IMR-90 (cell line): Measurements from ENCODE around the gene UTP14C. TPM values are rescaled to one million over a fixed set of nuclear protein-coding genes. Genes with fewer than 3 reads are reported as not detected.

Experiments used
- ATAC-seq: fragments of 200-7000 bp; cut with Tn5 transposase; 2 replicates; pipeline ENCODE4 v1.9.1; 2020; ENCODE audit warnings: low read depth, mild to moderate bottlenecking, moderate library complexity
- BruUV-seq: library from RNA; stranded (reverse); fragments of 400-500 nt; replicated peaks from 2 replicates; lab custom pipeline; 2021; lab: Mats Ljungman, UMichigan
- CTCF ChIA-PET: fragments of 300-600 bp; formaldehyde crosslinking; extraction: SDS; loops from one replicate; lab custom pipeline; 2021; ENCODE audit warnings: antibody characterized with exemption; lab: Yijun Ruan, JAX
- POLR2A ChIA-PET: fragments of 300-600 bp; sonication (Branson Sonifier 250); formaldehyde crosslinking; loops from one replicate; lab custom pipeline; 2022; ENCODE audit warnings: antibody characterized with exemption; ENCODE audit not compliant: unreplicated experiment; lab: Charles Lee
- DNase-seq: peaks from one replicate; pipeline ENCODE4 v3.0.0; 2013
- H2AFZ ChIP-seq: replicated peaks from 2 replicates; pipeline ENCODE3; 2013; ENCODE audit warnings: low read length, mild to moderate bottlenecking; ENCODE audit not compliant: poor library complexity
- H2AK5ac ChIP-seq: 2 replicates; pipeline ENCODE4 v1.6.1; 2013; ENCODE audit warnings: low read depth, low read length, inconsistent platforms
- H2AK9ac ChIP-seq: replicated peaks from 2 replicates; pipeline ENCODE3; 2013; ENCODE audit warnings: mild to moderate bottlenecking, low read depth, low read length, moderate library complexity; ENCODE audit not compliant: poor library complexity
- H2BK120ac ChIP-seq: 2 replicates; pipeline ENCODE4 v1.6.1; 2013; ENCODE audit warnings: low read depth, low read length, inconsistent platforms
- H2BK15ac ChIP-seq: 3 replicates; pipeline ENCODE4 v1.6.1; 2013; ENCODE audit warnings: low read depth, low read length, inconsistent platforms
- H2BK20ac ChIP-seq: 2 replicates; pipeline ENCODE4 v1.6.1; 2013; ENCODE audit warnings: low read depth, mild to moderate bottlenecking, inconsistent platforms, low read length, moderate library complexity
- H2BK5ac ChIP-seq: 2 replicates; pipeline ENCODE4 v1.6.1; 2013; ENCODE audit warnings: mild to moderate bottlenecking, low read depth, low read length, inconsistent platforms; ENCODE audit not compliant: poor library complexity, severe bottlenecking
- H3K14ac ChIP-seq: replicated peaks from 2 replicates; pipeline ENCODE4 v1.6.1; 2013; ENCODE audit warnings: low read depth, low read length, inconsistent platforms
- H3K18ac ChIP-seq: 2 replicates; pipeline ENCODE4 v1.6.1; 2013; ENCODE audit warnings: low read depth, low read length, control low read depth
- H3K23ac ChIP-seq: 2 replicates; pipeline ENCODE4 v1.6.1; 2013; ENCODE audit warnings: low read depth, low read length, inconsistent platforms
- H3K27ac ChIP-seq: 2 replicates; pipeline ENCODE4 v1.5.1; 2013; ENCODE audit warnings: mild to moderate bottlenecking, control low read depth, low read length; ENCODE audit not compliant: insufficient read depth
- H3K27me3 ChIP-seq: 2 replicates; pipeline ENCODE4 v1.6.1; 2013; ENCODE audit warnings: low read length; ENCODE audit not compliant: control insufficient read depth, insufficient read depth
- H3K36me3 ChIP-seq: 2 replicates; pipeline ENCODE4 v1.6.1; 2013; ENCODE audit warnings: low read length, mixed read lengths; ENCODE audit not compliant: control insufficient read depth, insufficient read depth
- H3K4ac ChIP-seq: 2 replicates; pipeline ENCODE4 v1.6.1; 2013; ENCODE audit warnings: low read depth, low read length, inconsistent platforms
- H3K4me1 ChIP-seq: 2 replicates; pipeline ENCODE4 v1.6.1; 2013; ENCODE audit warnings: low read length, mixed read lengths; ENCODE audit not compliant: control insufficient read depth, insufficient read depth
- H3K4me2 ChIP-seq: 2 replicates; pipeline ENCODE4 v1.6.1; 2013; ENCODE audit warnings: low read depth, mild to moderate bottlenecking, control low read depth, low read length, moderate library complexity
- H3K4me3 ChIP-seq: 2 replicates; pipeline ENCODE4 v1.5.1; 2013; ENCODE audit warnings: low read depth, mild to moderate bottlenecking, control low read depth, low read length, moderate library complexity; ENCODE audit not compliant: insufficient read depth
- H3K56ac ChIP-seq: 2 replicates; pipeline ENCODE4 v1.6.1; 2013; ENCODE audit warnings: low read length, inconsistent platforms; ENCODE audit not compliant: insufficient read depth; ENCODE audit errors: extremely low read depth
- H3K79me1 ChIP-seq, 2 experiments: 2 replicates each; pipeline ENCODE4 v1.6.1; 2013; ENCODE audit warnings: low read length in 2 of 2, inconsistent platforms in 1 of 2, low read depth in 1 of 2
- H3K9ac ChIP-seq: 2 replicates; pipeline ENCODE4 v1.6.1; 2013; ENCODE audit warnings: low read depth, low read length, control low read depth
- H3K9me1 ChIP-seq: 2 replicates; pipeline ENCODE4 v1.6.1; 2013; ENCODE audit warnings: low read length, inconsistent platforms; ENCODE audit not compliant: insufficient read depth
- H3K9me3 ChIP-seq: 2 replicates; pipeline ENCODE4 v1.6.1; 2013; ENCODE audit warnings: low read length; ENCODE audit not compliant: control insufficient read depth, insufficient read depth
- H4K20me1 ChIP-seq: 2 replicates; pipeline ENCODE4 v1.6.1; 2013; ENCODE audit warnings: low read length, inconsistent platforms; ENCODE audit not compliant: insufficient read depth
- H4K5ac ChIP-seq: 2 replicates; pipeline ENCODE4 v1.6.1; 2013; ENCODE audit warnings: mild to moderate bottlenecking, low read depth, low read length, control low read depth
- H4K8ac ChIP-seq, 2 experiments: 2 replicates each; pipeline ENCODE4 v1.6.1; 2013; ENCODE audit warnings: low read depth in 2 of 2, low read length in 2 of 2, control low read depth in 1 of 2, inconsistent platforms in 1 of 2
- H4K91ac ChIP-seq: 2 replicates; pipeline ENCODE4 v1.6.1; 2013; ENCODE audit warnings: low read depth, low read length, inconsistent platforms; ENCODE audit not compliant: insufficient read depth
- BHLHE40 ChIP-seq: fragments of 150-350 bp; IDR thresholded peaks from 2 replicates; pipeline ENCODE4 v1.6.1; 2016; ENCODE audit warnings: mild to moderate bottlenecking, low read depth, low read length
- CEBPB ChIP-seq: IDR thresholded peaks from 2 replicates; pipeline ENCODE4 v1.6.1; 2012; ENCODE audit warnings: low read depth, low read length, improper control_type of control experiment
- CHD1 ChIP-seq: IDR thresholded peaks from 2 replicates; pipeline ENCODE4 v1.6.1; 2012; ENCODE audit warnings: low read depth, low read length, improper control_type of control experiment
- FOS ChIP-seq: fragments of 150-350 bp; IDR thresholded peaks from 2 replicates; pipeline ENCODE4 v1.6.1; 2016; ENCODE audit warnings: low read depth, low read length
- MAFK ChIP-seq: IDR thresholded peaks from 2 replicates; pipeline ENCODE4 v1.6.1; 2012; ENCODE audit warnings: low read depth, low read length, improper control_type of control experiment
- MAZ ChIP-seq: IDR thresholded peaks from 2 replicates; pipeline ENCODE4 v1.6.1; 2012; ENCODE audit warnings: low read depth, mild to moderate bottlenecking, low read length, improper control_type of control experiment, moderate library complexity, borderline replicate concordance
- MXI1 ChIP-seq: IDR thresholded peaks from 2 replicates; pipeline ENCODE4 v1.6.1; 2012; ENCODE audit warnings: low read depth, mild to moderate bottlenecking, low read length, moderate library complexity, borderline replicate concordance
- NFE2L2 ChIP-seq: fragments of 150-350 bp; IDR thresholded peaks from 2 replicates; pipeline ENCODE4 v1.6.1; 2016; ENCODE audit warnings: low read depth, mild to moderate bottlenecking, low read length
- POLR2A ChIP-seq: IDR thresholded peaks from 2 replicates; pipeline ENCODE4 v1.6.1; 2012; ENCODE audit warnings: mild to moderate bottlenecking, low read depth, low read length
- RAD21 ChIP-seq: IDR thresholded peaks from 2 replicates; pipeline ENCODE4 v1.6.1; 2012; ENCODE audit warnings: low read length, improper control_type of control experiment
- RCOR1 ChIP-seq: IDR thresholded peaks from 2 replicates; pipeline ENCODE4 v1.6.1; 2012; ENCODE audit warnings: mild to moderate bottlenecking, low read length, improper control_type of control experiment; ENCODE audit not compliant: insufficient replicate concordance
- RFX5 ChIP-seq: IDR thresholded peaks from 2 replicates; pipeline ENCODE4 v1.8.0; 2012; ENCODE audit warnings: low read depth, mild to moderate bottlenecking, low read length, moderate library complexity
- SMC3 ChIP-seq: fragments of 150-350 bp; IDR thresholded peaks from 2 replicates; pipeline ENCODE4 v1.6.1; 2016; ENCODE audit warnings: low read depth, mild to moderate bottlenecking, antibody characterized with exemption, low read length, moderate library complexity
- WGBS, 2 experiments: methylation state at CpG; one replicate each; pipeline versions ENCODE4 v1.1.5 to v1.1.7; 2013; ENCODE audit warnings: missing lambda C conversion rate in 2 of 2; ENCODE audit not compliant: insufficient read length in 1 of 2; ENCODE audit errors: extremely low coverage in 2 of 2; 5-methylcytosine and 5-hydroxymethylcytosine counted together
- dilution Hi-C: fragments of 300-500 bp; cut with HindIII; formaldehyde crosslinking; loops from one replicate; pipeline ENCODE4 v1.14.3; 2018; ENCODE audit warnings: low sequenced_read_pairs; ENCODE audit not compliant: unreplicated experiment
- in situ Hi-C: fragments of 300-500 bp; cut with MboI; formaldehyde crosslinking; loops from 3 replicates; pipeline ENCODE4 v1.14.3; 2019; ENCODE audit warnings: low sequenced_read_pairs, inconsistent platforms, mixed read lengths
- intact Hi-C: fragments of 100-400 bp; cut with micrococcal nuclease; formaldehyde crosslinking; loops from 2 replicates; pipeline ENCODE4 v1.10.0; 2022
- polyA plus RNA-seq, 3 experiments: library from polyadenylated mRNA; depleted of rRNA; stranded (reverse); fragments of >200 nt; gene quantifications; 2 replicates each; pipeline ENCODE4 v1.2.3, GENCODE V29; 2012; ENCODE audit warnings: low replicate concordance in 1 of 3
- total RNA-seq: library from RNA; depleted of rRNA; stranded (reverse); fragments of >200 nt; gene quantifications from 2 replicates; pipeline ENCODE4 v1.2.3, GENCODE V29; 2012
- TF ChIP-seq, protein P1 (sequence below): fragments of 150-350 bp; IDR thresholded peaks from 2 replicates; pipeline ENCODE4 v1.6.1; 2017; ENCODE audit warnings: mild to moderate bottlenecking, antibody characterized with exemption, low read length, low read depth
- TF ChIP-seq, protein P2 (sequence below): conservative IDR thresholded peaks from 2 replicates; pipeline ENCODE4 v1.5.1; 2012; ENCODE audit warnings: mild to moderate bottlenecking, low read depth, low read length, improper control_type of control experiment
- TF ChIP-seq, protein P3 (sequence below): fragments of 150-350 bp; IDR thresholded peaks from 2 replicates; pipeline ENCODE4 v1.6.1; 2016; ENCODE audit warnings: low read depth, mild to moderate bottlenecking, low read length, moderate library complexity, borderline replicate concordance

The UTP14C gene
- total and polyA plus RNA-seq, 2 of the 4 experiments (the other 2 are of a cell fraction) = 8.2 to 12.5 TPM

DNA sequence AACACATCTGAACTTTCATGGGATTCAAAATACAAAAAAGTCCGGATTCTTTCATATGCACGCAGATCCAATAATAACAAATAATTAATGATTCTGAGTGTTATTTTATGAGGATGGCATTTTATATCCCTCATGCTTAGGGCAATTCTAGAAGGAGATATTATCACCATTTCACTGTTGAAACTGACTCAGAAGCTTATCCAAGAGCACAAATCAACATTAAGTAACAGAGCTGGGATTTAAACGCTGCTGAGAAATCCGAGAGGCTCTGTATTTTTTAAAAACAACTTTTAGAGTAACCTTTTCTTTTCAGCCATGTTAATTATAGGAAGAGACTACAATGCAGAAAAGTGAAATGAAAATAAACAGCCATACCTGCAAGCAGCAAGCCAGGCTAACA, 43.6 kb upstream of the UTP14C start:
- Histone ChIP-seq H3K9me3 (no peaks in the 10 kb centered on the region), H4K91ac (no peak overlapping the region), H3K14ac (no peak overlapping the region), H3K56ac (no peak overlapping the region), H3K36me3 (no peaks in the 10 kb centered on the region), H2AK9ac (no peak overlapping the region), H2BK20ac (no peak overlapping the region), H2BK15ac (no peak overlapping the region), H2AK5ac (no peak overlapping the region), H3K9ac (no peak overlapping the region), H3K27me3 (peaks cover 3% of the 10 kb centered on the region; the same call in 1 of the 2 replicates), H3K9me1 (no peaks in the 10 kb centered on the region), H2BK5ac (no peak overlapping the region), H4K5ac (no peak overlapping the region), H4K20me1 (no peaks in the 10 kb centered on the region), H3K23ac (no peak overlapping the region), H3K18ac (no peak overlapping the region), H3K4me2 (no peak overlapping the region; the same call in 1 of the 2 replicates), H2AFZ (no peak overlapping the region), H3K27ac (no peak overlapping the region), H3K4me1 (peaks cover 2% of the 10 kb centered on the region; the same call in 1 of the 2 replicates), H3K79me1 (no peaks in the 10 kb centered on the region), H3K4ac (no peak overlapping the region), H2BK120ac (no peak overlapping the region), H4K8ac (no peak overlapping the region), H3K4me3 (no peak overlapping the region)
- in situ Hi-C loops = loop anchor here (5.0 kb wide), 1 partner anchor 71 kb away; no protein-coding TSS in a partner anchor
- intact Hi-C loops = no loop called here
- no CpG with 5 or more reads among the region's 4 CpGs for WGBS, 2 experiments
- ChIA-PET POLR2A (no interaction called here), CTCF (no interaction called here)
- BruUV-seq = no TSS peak
- dilution Hi-C loops = no loop called here
- ATAC-seq = no peak; the same call in 1 of the 2 replicates
- no peak for TF ChIP-seq RFX5
- TF ChIP-seq CEBPB = no peak
- TF ChIP-seq, protein P1, sequence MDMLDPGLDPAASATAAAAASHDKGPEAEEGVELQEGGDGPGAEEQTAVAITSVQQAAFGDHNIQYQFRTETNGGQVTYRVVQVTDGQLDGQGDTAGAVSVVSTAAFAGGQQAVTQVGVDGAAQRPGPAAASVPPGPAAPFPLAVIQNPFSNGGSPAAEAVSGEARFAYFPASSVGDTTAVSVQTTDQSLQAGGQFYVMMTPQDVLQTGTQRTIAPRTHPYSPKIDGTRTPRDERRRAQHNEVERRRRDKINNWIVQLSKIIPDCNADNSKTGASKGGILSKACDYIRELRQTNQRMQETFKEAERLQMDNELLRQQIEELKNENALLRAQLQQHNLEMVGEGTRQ = no peak
- TF ChIP-seq FOS = no peak
- no peak for TF ChIP-seq RCOR1
- no peak for TF ChIP-seq BHLHE40
- TF ChIP-seq NFE2L2 = no peak
- TF ChIP-seq SMC3 = no peak
- TF ChIP-seq, protein P2, sequence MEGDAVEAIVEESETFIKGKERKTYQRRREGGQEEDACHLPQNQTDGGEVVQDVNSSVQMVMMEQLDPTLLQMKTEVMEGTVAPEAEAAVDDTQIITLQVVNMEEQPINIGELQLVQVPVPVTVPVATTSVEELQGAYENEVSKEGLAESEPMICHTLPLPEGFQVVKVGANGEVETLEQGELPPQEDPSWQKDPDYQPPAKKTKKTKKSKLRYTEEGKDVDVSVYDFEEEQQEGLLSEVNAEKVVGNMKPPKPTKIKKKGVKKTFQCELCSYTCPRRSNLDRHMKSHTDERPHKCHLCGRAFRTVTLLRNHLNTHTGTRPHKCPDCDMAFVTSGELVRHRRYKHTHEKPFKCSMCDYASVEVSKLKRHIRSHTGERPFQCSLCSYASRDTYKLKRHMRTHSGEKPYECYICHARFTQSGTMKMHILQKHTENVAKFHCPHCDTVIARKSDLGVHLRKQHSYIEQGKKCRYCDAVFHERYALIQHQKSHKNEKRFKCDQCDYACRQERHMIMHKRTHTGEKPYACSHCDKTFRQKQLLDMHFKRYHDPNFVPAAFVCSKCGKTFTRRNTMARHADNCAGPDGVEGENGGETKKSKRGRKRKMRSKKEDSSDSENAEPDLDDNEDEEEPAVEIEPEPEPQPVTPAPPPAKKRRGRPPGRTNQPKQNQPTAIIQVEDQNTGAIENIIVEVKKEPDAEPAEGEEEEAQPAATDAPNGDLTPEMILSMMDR = no peak
- no peak for TF ChIP-seq MAFK
- TF ChIP-seq, protein P3, sequence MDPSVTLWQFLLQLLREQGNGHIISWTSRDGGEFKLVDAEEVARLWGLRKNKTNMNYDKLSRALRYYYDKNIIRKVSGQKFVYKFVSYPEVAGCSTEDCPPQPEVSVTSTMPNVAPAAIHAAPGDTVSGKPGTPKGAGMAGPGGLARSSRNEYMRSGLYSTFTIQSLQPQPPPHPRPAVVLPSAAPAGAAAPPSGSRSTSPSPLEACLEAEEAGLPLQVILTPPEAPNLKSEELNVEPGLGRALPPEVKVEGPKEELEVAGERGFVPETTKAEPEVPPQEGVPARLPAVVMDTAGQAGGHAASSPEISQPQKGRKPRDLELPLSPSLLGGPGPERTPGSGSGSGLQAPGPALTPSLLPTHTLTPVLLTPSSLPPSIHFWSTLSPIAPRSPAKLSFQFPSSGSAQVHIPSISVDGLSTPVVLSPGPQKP = no peak
- TF ChIP-seq CHD1 = no peak
- TF ChIP-seq MXI1 = no peak
- no peak for TF ChIP-seq POLR2A
- no peak for TF ChIP-seq MAZ
- no peak for TF ChIP-seq RAD21
- no peak for DNase-seq
